ENCODE measurements around the gene CDHR5.

DNA sequence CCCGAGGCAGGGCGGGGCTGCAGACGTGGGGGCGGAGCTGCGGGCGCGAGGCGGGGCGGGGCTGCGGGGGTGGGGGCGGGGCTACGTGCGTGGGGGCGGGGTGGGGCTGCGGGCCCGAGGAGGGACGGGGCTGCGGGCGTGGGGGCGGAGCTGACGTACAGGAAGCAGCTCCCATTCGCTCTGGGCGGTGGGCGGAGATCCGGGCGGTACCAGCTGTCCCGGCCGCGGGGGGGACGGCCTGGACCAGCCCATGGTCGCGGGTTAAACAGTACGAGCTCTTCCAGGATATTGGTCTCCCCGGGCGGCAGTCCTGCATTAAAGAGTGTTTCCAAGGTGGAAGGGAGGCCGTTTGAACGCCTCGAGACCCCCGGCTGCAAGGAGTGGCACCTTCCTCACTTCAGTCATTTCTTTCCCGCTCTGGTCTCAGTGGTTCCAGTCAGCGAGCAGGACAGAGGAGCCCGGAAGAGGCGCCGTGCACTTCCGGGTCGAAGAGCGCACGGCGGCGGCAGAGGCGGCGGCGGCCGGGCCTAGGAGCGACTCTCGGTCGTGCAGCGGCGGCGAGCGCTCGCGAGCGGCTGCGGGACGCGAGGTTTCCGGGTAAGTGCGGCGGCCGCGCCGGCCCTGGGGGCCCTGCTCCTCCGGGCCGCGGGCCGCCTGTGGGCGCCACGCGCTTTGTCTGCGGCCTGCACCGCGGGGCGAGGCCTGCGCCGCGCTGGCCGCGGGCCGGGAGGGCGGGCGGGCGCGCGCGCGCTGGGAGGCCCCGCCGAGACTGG, 48.6 kb downstream of the CDHR5 start, which contains the start of gene PHRF1:
- TF ChIP-seq, protein P1, sequence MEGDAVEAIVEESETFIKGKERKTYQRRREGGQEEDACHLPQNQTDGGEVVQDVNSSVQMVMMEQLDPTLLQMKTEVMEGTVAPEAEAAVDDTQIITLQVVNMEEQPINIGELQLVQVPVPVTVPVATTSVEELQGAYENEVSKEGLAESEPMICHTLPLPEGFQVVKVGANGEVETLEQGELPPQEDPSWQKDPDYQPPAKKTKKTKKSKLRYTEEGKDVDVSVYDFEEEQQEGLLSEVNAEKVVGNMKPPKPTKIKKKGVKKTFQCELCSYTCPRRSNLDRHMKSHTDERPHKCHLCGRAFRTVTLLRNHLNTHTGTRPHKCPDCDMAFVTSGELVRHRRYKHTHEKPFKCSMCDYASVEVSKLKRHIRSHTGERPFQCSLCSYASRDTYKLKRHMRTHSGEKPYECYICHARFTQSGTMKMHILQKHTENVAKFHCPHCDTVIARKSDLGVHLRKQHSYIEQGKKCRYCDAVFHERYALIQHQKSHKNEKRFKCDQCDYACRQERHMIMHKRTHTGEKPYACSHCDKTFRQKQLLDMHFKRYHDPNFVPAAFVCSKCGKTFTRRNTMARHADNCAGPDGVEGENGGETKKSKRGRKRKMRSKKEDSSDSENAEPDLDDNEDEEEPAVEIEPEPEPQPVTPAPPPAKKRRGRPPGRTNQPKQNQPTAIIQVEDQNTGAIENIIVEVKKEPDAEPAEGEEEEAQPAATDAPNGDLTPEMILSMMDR (conservative IDR thresholded peaks at IDR 0.05 in 1 of 2, IDR thresholded peaks at IDR 0.05 in 1 of 2; ENCODE audit: extremely low read depth in 1 of 2, insufficient read depth in 1 of 2, low read depth in 1 of 2, low read length in 2 of 2), result no peak
- TF ChIP-seq EZH2 (IDR thresholded peaks at IDR 0.05; ENCODE audit: borderline replicate concordance, low read length), result no peak
